Measurements from ENCODE around the gene UROC1. TPM values are rescaled to one million over a fixed set of nuclear protein-coding genes. Genes with fewer than 3 reads are reported as not detected.
A peak's percentile ranks its signal among the peaks of the same experiment; 100 is the strongest.

The UROC1 gene
- total and polyA plus RNA-seq, 2 of the 13 experiments (the other 11 are each of a cell fraction or from before 2014, with no cell fraction given) = 0.71 to 1.3 TPM

GRCh38 chr3:126524429-126524988 lies 6.9 kb upstream of the UROC1 start (continued):
- TF ChIP-seq, protein P1, sequence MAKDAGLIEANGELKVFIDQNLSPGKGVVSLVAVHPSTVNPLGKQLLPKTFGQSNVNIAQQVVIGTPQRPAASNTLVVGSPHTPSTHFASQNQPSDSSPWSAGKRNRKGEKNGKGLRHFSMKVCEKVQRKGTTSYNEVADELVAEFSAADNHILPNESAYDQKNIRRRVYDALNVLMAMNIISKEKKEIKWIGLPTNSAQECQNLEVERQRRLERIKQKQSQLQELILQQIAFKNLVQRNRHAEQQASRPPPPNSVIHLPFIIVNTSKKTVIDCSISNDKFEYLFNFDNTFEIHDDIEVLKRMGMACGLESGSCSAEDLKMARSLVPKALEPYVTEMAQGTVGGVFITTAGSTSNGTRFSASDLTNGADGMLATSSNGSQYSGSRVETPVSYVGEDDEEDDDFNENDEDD (CRISPR knock-in tag; IDR thresholded peaks at IDR 0.05; ENCODE audit: borderline replicate concordance) = no peak
- TF ChIP-seq GABPB1 (CRISPR knock-in tag; IDR thresholded peaks at IDR 0.05) (peak; percentile 21; the same call in 1 of the 2 replicates), NR2F6 (IDR thresholded peaks at IDR 0.05) (no peak), NR2F6 (CRISPR knock-in tag; IDR thresholded peaks at IDR 0.05) (peak; percentile 3; the same call in 1 of the 2 replicates), ZFP62 (CRISPR knock-in tag; IDR thresholded peaks at IDR 0.05) (no peak), IRF2 (CRISPR knock-in tag; IDR thresholded peaks at IDR 0.05) (0 out of 2 replicates have a peak, but pooled peaks have one; percentile 9), ZNF230 (CRISPR knock-in tag; IDR thresholded peaks at IDR 0.05) (0 out of 2 replicates have a peak, but pooled peaks have one; percentile 20), ZHX2 (IDR thresholded peaks at IDR 0.05; ENCODE audit: low read depth) (no peak), ZHX2 (CRISPR knock-in tag; IDR thresholded peaks at IDR 0.05; ENCODE audit: borderline replicate concordance) (0 out of 2 replicates have a peak, but pooled peaks have one; percentile 0), SP5 (CRISPR knock-in tag; IDR thresholded peaks at IDR 0.05; ENCODE audit: borderline replicate concordance, low read depth) (no peak), TOPORS (CRISPR knock-in tag; IDR thresholded peaks at IDR 0.05) (no peak), ZNF747 (CRISPR knock-in tag; IDR thresholded peaks at IDR 0.05; ENCODE audit: borderline replicate concordance) (no peak), ARNTL (CRISPR knock-in tag; IDR thresholded peaks at IDR 0.05) (0 out of 2 replicates have a peak, but pooled peaks have one; percentile 2)
- TF ChIP-seq, protein P2, sequence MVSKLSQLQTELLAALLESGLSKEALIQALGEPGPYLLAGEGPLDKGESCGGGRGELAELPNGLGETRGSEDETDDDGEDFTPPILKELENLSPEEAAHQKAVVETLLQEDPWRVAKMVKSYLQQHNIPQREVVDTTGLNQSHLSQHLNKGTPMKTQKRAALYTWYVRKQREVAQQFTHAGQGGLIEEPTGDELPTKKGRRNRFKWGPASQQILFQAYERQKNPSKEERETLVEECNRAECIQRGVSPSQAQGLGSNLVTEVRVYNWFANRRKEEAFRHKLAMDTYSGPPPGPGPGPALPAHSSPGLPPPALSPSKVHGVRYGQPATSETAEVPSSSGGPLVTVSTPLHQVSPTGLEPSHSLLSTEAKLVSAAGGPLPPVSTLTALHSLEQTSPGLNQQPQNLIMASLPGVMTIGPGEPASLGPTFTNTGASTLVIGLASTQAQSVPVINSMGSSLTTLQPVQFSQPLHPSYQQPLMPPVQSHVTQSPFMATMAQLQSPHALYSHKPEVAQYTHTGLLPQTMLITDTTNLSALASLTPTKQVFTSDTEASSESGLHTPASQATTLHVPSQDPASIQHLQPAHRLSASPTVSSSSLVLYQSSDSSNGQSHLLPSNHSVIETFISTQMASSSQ (IDR thresholded peaks at IDR 0.05; ENCODE audit: low read depth) = no peak
- TF ChIP-seq, protein P2 (CRISPR knock-in tag; IDR thresholded peaks at IDR 0.05; ENCODE audit: borderline replicate concordance) = 0 out of 2 replicates have a peak, but pooled peaks have one; percentile 12
- TF ChIP-seq, protein P3, sequence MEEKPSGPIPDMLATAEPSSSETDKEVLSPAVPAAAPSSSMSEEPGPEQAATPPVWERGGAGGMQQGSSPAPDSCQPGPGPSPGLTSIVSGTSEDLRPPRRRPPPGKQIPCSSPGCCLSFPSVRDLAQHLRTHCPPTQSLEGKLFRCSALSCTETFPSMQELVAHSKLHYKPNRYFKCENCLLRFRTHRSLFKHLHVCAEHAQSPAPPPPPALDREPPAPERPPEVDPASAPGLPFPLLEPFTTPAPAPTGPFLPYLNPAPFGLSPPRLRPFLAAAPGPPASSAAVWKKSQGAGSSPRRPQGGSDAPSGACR (CRISPR knock-in tag; IDR thresholded peaks at IDR 0.05) = no peak
